Neutrophil (primary cell): ENCODE results near the gene PPP6R1.

Source experiments
- H3K27ac ChIP-seq: fragments of 200-600 bp; sonication (generic); 2 replicates; pipeline ENCODE4 v1.5.1; 2016; ENCODE audit warnings: mild to moderate bottlenecking, moderate library complexity
- H3K27me3 ChIP-seq: fragments of 200-600 bp; sonication (generic); 2 replicates; pipeline ENCODE4 v1.6.0; 2016; ENCODE audit warnings: mild to moderate bottlenecking
- H3K36me3 ChIP-seq: fragments of 200-600 bp; sonication (generic); 2 replicates; pipeline ENCODE4 v1.5.1; 2017
- H3K4me1 ChIP-seq, 2 experiments: fragments of 200-600 bp in 1 of 2; sonication (generic) in 1 of 2; 1 replicate in 1 of 2; 2 replicates in 1 of 2; pipeline versions ENCODE4 v1.5.1 to v1.6.1; 2013 to 2016; ENCODE audit warnings: low read depth in 1 of 2, low read length in 1 of 2, mild to moderate bottlenecking in 1 of 2, moderate library complexity in 1 of 2; ENCODE audit not compliant: control insufficient read depth in 1 of 2, insufficient read depth in 1 of 2
- H3K4me3 ChIP-seq, 2 experiments: fragments of 200-600 bp in 1 of 2; sonication (generic) in 1 of 2; 1 replicate in 1 of 2; 2 replicates in 1 of 2; pipeline ENCODE4 v1.5.1; 2013 to 2016; ENCODE audit warnings: low read depth in 1 of 2, low read length in 1 of 2, mild to moderate bottlenecking in 1 of 2, moderate library complexity in 1 of 2
- H3K9me3 ChIP-seq: fragments of 200-600 bp; sonication (generic); 2 replicates; pipeline ENCODE4 v1.5.1; 2016
- TF ChIP-seq, protein P1 (sequence below): fragments of 200-600 bp; sonication (generic); IDR thresholded peaks from 2 replicates; pipeline ENCODE4 v1.5.1; 2016; ENCODE audit warnings: antibody characterized with exemption

PPP6R1 gene

DNA sequence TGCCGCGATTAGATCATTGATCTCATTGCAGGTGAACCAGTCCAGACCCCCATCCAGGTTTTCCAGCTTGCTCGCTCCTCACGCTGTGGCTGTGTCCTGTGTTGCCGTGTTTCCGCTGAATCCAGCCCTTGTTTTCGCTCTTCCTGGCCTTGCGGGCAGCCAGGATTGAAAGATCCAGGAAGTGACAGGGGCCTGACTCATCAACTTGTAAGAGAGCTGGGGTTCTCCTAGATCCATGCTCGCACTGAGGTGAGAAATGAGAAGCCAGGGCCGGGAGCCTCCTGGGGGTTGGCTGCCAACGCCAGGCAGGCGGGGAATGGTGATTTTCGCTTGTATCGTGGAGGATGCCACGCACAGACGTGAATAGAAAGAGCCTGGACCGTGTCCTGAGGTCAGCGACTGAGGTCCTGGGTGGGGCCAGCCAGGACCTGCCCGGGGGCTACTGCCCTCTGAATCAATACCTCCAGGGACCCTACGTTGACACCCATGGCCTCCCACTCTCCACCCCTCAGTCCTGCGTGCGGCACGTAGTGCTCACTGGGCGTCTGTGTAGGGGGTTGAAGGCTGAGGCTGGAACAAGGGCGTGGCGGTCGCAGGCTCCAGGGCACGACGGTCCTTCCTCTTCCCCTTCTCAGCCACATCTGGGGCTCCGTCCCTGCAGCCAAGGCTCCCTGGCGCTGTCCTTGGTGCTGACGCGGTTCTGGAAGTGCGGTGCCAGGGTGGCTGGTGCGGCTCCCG, 42.2 kb downstream of the PPP6R1 start:
- Histone ChIP-seq H3K27me3 (peaks cover 32% of the 10 kb centered on the region), H3K4me3 (peak overlapping the region in 1 of 2 experiments; percentile 18), H3K4me1 (peaks cover 0 to 8% of the 10 kb centered on the region in 2 experiments), H3K9me3 (no peaks in the 10 kb centered on the region), H3K27ac (no peak overlapping the region), H3K36me3 (no peaks in the 10 kb centered on the region)
- TF ChIP-seq, protein P1, sequence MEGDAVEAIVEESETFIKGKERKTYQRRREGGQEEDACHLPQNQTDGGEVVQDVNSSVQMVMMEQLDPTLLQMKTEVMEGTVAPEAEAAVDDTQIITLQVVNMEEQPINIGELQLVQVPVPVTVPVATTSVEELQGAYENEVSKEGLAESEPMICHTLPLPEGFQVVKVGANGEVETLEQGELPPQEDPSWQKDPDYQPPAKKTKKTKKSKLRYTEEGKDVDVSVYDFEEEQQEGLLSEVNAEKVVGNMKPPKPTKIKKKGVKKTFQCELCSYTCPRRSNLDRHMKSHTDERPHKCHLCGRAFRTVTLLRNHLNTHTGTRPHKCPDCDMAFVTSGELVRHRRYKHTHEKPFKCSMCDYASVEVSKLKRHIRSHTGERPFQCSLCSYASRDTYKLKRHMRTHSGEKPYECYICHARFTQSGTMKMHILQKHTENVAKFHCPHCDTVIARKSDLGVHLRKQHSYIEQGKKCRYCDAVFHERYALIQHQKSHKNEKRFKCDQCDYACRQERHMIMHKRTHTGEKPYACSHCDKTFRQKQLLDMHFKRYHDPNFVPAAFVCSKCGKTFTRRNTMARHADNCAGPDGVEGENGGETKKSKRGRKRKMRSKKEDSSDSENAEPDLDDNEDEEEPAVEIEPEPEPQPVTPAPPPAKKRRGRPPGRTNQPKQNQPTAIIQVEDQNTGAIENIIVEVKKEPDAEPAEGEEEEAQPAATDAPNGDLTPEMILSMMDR: no peak

DNA sequence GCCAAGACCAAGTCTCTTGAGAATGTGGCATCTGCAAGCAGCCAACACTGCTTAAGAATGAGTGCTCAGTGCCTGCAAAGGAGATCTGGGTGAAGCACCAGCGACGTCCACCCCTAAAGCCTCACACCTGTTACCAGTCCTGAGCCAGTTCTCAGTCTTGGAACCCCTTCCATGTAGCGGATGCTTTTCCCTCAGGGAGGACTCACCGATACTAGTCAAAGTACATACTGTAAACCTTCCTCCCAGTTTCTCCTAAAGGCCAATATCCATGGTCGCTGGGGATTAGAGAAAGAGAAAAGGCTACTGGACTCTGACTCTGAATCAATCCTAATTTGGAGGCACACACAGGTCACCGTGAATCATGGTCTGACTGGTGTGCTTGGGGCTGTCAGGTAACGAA, 45.3 kb downstream of the PPP6R1 start:
- Histone ChIP-seq H3K27me3 (peaks cover 47% of the 10 kb centered on the region), H3K36me3 (no peaks in the 10 kb centered on the region)
- TF ChIP-seq, protein P1: no peak

DNA sequence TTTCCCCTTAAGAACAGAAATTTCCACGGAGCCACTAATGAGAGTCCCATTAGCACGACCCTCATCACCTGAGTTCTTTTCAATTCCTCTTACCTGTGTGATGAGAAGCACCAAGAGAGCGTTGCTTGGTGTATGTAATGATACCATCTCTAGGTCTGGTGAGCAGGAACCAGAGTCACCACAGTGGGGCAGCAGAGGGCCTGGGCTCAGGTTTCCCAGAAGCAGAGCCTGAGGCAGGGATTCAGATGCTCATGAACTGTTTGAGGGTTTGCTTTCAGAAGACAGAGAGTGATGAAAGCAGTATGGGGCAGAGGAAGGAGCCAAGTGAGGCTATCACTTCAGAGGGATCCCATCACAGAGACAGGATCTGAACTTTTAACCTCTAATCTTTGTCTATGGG, 46.4 kb downstream of the PPP6R1 start:
- H3K9me3 ChIP-seq: no peaks in the 10 kb centered on the region
- no peaks in the 10 kb centered on the region for H3K36me3 ChIP-seq
- H3K27me3 ChIP-seq: peaks cover 46% of the 10 kb centered on the region
- H3K4me1 ChIP-seq: peaks cover 0 to 8% of the 10 kb centered on the region in 2 experiments
- H3K4me3 ChIP-seq: no peak overlapping the region
- H3K27ac ChIP-seq: no peak overlapping the region
- TF ChIP-seq, protein P1: peak; percentile 42

More for the DNA sequence above, 45.3 kb downstream of the PPP6R1 start:
- Histone ChIP-seq H3K27ac (no peak overlapping the region), H3K9me3 (no peaks in the 10 kb centered on the region), H3K4me3 (no peak overlapping the region), H3K4me1 (peaks cover 0 to 8% of the 10 kb centered on the region in 2 experiments)

- Histone ChIP-seq H3K9me3 (no peaks in the 10 kb centered on the region), H3K27ac (no peak overlapping the region), H3K4me3 (no peak overlapping the region), H3K36me3 (no peaks in the 10 kb centered on the region), H3K4me1 (no peaks in the 10 kb centered on the region), H3K27me3 (peaks cover 43% of the 10 kb centered on the region)
- TF ChIP-seq, protein P1: no peak
These were observed 48.9 kb downstream of the PPP6R1 start for GRCh38 chr19:55209693-55210472.

- Histone ChIP-seq H3K36me3 (no peaks in the 10 kb centered on the region), H3K27me3 (peaks cover 46% of the 10 kb centered on the region), H3K27ac (no peak within 1 kb of the TSS), H3K9me3 (no peaks in the 10 kb centered on the region), H3K4me1 (no peaks in the 10 kb centered on the region), H3K4me3 (no peak within 1 kb of the TSS)
- TF ChIP-seq, protein P1: no peak
These were observed 49.7 kb downstream of the PPP6R1 start, which contains the start of gene PTPRH for GRCh38 chr19:55208880-55209692. TSS of gene PTPRH (minus strand) at chr19:55209501. CDS start at chr19:55209433, 68 bp downstream.
